Measurements from ENCODE around the gene ARL6IP1.
"Not testable (repeated sequence)": the region's sequence is repeated elsewhere in the genome, so short reads cannot be mapped to it uniquely, and the experiment has no call there.

- TF ChIP-seq CTCF (IDR thresholded peaks at IDR 0.05); REST (IDR thresholded peaks at IDR 0.05; ENCODE audit: insufficient read depth in 1 of 2, low read depth in 2 of 2, low read length in 1 of 2): not testable (repeated sequence)
Measured at GRCh38 chr16:18774651-18775050, 26.7 kb downstream of the ARL6IP1 start.

Measured in Panc1 (cell line).